Measurements from ENCODE around the gene ANKS3.

The ANKS3 gene

GRCh38 chr16:4724661-4725270, 9.3 kb downstream of the ANKS3 start:
- no peak for DNase-seq (ENCODE audit: low read depth)

- no peak for DNase-seq (ENCODE audit: low read depth)
Observed at GRCh38 chr16:4723071-4723767, 10.9 kb downstream of the ANKS3 start.

- no peak for DNase-seq (ENCODE audit: low read depth)
Observed at GRCh38 chr16:4718466-4718865, 15.6 kb downstream of the ANKS3 start.

GRCh38 chr16:4714996-4715395, 19.1 kb downstream of the ANKS3 start:
- no peak for DNase-seq (ENCODE audit: low read depth)

- DNase-seq (ENCODE audit: low read depth), result no peak
Observed at GRCh38 chr16:4713663-4714501, 20.2 kb downstream of the ANKS3 start.

- no peak for DNase-seq (ENCODE audit: low read depth)
Observed at GRCh38 chr16:4709481-4709880, 24.6 kb downstream of the ANKS3 start.

GRCh38 chr16:4706871-4707270, 27.2 kb downstream of the ANKS3 start:
- DNase-seq (ENCODE audit: low read depth), result no peak

- DNase-seq (ENCODE audit: low read depth), result no peak
Observed at GRCh38 chr16:4704913-4705312, 29.2 kb downstream of the ANKS3 start.

GRCh38 chr16:4704491-4704890, 29.6 kb downstream of the ANKS3 start:
- DNase-seq (ENCODE audit: low read depth), result no peak

- no peak for DNase-seq (ENCODE audit: low read depth)
Observed at GRCh38 chr16:4703906-4704305, 30.2 kb downstream of the ANKS3 start.

- no peak for DNase-seq (ENCODE audit: low read depth)
Observed at GRCh38 chr16:4702466-4702808, 31.6 kb downstream of the ANKS3 start.

- DNase-seq (ENCODE audit: low read depth), result no peak
Observed at GRCh38 chr16:4701791-4702465, 32.1 kb downstream of the ANKS3 start.

- no peak for DNase-seq (ENCODE audit: low read depth)
Observed at GRCh38 chr16:4700997-4701743, 32.9 kb downstream of the ANKS3 start.

- no peak for DNase-seq (ENCODE audit: low read depth)
Observed at GRCh38 chr16:4700380-4700996, 33.6 kb downstream of the ANKS3 start.

GRCh38 chr16:4699046-4699556, 35.0 kb downstream of the ANKS3 start:
- DNase-seq (ENCODE audit: low read depth), result no peak

GRCh38 chr16:4698321-4699045, 35.6 kb downstream of the ANKS3 start:
- no peak for DNase-seq (ENCODE audit: low read depth)

- DNase-seq (ENCODE audit: low read depth), result no peak
Observed at GRCh38 chr16:4697848-4698291, 36.2 kb downstream of the ANKS3 start.

GRCh38 chr16:4696905-4697847, 36.9 kb downstream of the ANKS3 start:
- DNase-seq (ENCODE audit: low read depth), result no peak

- DNase-seq (ENCODE audit: low read depth), result no peak
Observed at GRCh38 chr16:4696172-4696904, 37.7 kb downstream of the ANKS3 start.

Data from stimulated activated CD4-positive, alpha-beta T cell treated with anti-CD3 and anti-CD28 coated beads, Interleukin-2, amount 100 ng/mL, for 4 hours (primary cell).